ENCODE results near the gene KIF4B.

KIF4B gene

GRCh38 chr5:154989626-154990025, 23.9 kb upstream of the KIF4B start:
- TF ChIP-seq CTCF (IDR thresholded peaks at IDR 0.05; ENCODE audit: low read depth, low read length) (no peak), EZH2phosphoT487 (IDR thresholded peaks at IDR 0.05; ENCODE audit: low read depth) (no peak)
- peaks cover 36% of the 10 kb centered on the region for H3K4me1 ChIP-seq (ENCODE audit: low read length)
- no peaks in the 10 kb centered on the region for H3K9me3 ChIP-seq (ENCODE audit: insufficient read depth, low read length)
- H3K4me2 ChIP-seq (ENCODE audit: low read length), result no peak overlapping the region
- H4K20me1 ChIP-seq (ENCODE audit: insufficient read depth, low read length), result no peaks in the 10 kb centered on the region
- H3K4me3 ChIP-seq (ENCODE audit: low read length), result no peak overlapping the region
- H3K79me2 ChIP-seq (ENCODE audit: low read length), result no peaks in the 10 kb centered on the region
- H3K36me3 ChIP-seq (replicated peaks; ENCODE audit: low read depth, low read length), result no peaks in the 10 kb centered on the region
- no peaks in the 10 kb centered on the region for H3K27me3 ChIP-seq (ENCODE audit: low read depth, low read length)
- H2AFZ ChIP-seq (ENCODE audit: low read depth, low read length), result no peak overlapping the region
- H3K9ac ChIP-seq (ENCODE audit: low read length), result no peak overlapping the region
- no peak overlapping the region for H3K27ac ChIP-seq (ENCODE audit: low read length)

DNA sequence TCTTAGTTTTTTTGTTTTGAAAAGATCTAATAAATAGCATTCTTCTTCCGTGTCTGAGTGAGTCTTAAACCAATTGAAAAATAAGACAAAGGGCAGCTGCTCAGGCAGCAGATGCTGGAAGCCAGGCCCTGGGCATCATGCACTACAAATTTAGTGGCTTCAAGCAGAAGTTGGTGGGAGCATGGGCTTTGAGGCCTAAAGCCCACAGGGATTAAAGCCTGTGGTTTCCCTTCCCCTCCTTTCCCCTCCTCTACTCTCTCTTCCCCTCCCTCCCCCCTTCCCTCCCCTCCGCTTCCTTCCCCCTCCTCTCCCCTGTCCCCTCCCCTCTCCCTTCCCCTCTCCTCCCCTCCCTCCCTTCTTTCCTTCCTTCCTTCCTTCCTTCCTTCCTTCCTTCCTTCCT, 20.1 kb upstream of the KIF4B start:
- Histone ChIP-seq H3K4me1 (ENCODE audit: low read length) (peaks cover 41% of the 10 kb centered on the region), H3K9me3 (ENCODE audit: insufficient read depth, low read length) (no peaks in the 10 kb centered on the region), H3K36me3 (replicated peaks; ENCODE audit: low read depth, low read length) (no peaks in the 10 kb centered on the region), H4K20me1 (ENCODE audit: insufficient read depth, low read length) (no peaks in the 10 kb centered on the region), H3K27ac (ENCODE audit: low read length) (no peak overlapping the region; the same call in 1 of the 2 replicates), H3K27me3 (ENCODE audit: low read depth, low read length) (no peaks in the 10 kb centered on the region), H3K4me2 (ENCODE audit: low read length) (peak overlapping the region; percentile 33), H3K79me2 (ENCODE audit: low read length) (no peaks in the 10 kb centered on the region), H3K9ac (ENCODE audit: low read length) (no peak overlapping the region), H2AFZ (ENCODE audit: low read depth, low read length) (no peak overlapping the region), H3K4me3 (ENCODE audit: low read length) (no peak overlapping the region)
- TF ChIP-seq CTCF (IDR thresholded peaks at IDR 0.05; ENCODE audit: low read depth, low read length), result no peak
- TF ChIP-seq EZH2phosphoT487 (IDR thresholded peaks at IDR 0.05; ENCODE audit: low read depth), result no peak

DNA sequence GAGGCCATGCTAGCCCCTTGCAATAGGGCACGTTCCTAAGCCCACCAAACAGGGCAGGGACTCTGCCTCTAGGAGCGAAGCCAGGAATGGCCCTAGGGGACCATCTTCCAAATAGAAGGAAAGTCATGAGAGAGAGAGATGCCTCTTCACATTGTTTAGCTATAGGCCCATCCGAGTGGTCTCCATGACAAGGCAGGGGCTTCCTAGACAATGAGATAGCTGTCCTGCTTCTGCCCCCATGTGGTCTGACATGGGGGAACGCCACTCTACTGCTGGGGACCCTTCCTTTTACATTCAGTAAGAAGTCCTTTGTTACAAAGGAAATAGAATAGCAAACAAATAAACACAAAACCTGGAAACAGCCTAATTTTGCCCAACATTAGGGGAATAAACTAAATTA, 17.9 kb upstream of the KIF4B start:
- Histone ChIP-seq H3K36me3 (replicated peaks; ENCODE audit: low read depth, low read length) (no peaks in the 10 kb centered on the region), H3K4me1 (ENCODE audit: low read length) (peaks cover 47% of the 10 kb centered on the region), H3K27me3 (ENCODE audit: low read depth, low read length) (no peaks in the 10 kb centered on the region), H4K20me1 (ENCODE audit: insufficient read depth, low read length) (no peaks in the 10 kb centered on the region), H3K9ac (ENCODE audit: low read length) (no peak overlapping the region), H3K4me3 (ENCODE audit: low read length) (no peak overlapping the region), H3K9me3 (ENCODE audit: insufficient read depth, low read length) (no peaks in the 10 kb centered on the region), H3K4me2 (ENCODE audit: low read length) (no peak overlapping the region), H3K79me2 (ENCODE audit: low read length) (no peaks in the 10 kb centered on the region), H2AFZ (ENCODE audit: low read depth, low read length) (no peak overlapping the region), H3K27ac (ENCODE audit: low read length) (no peak overlapping the region)
- TF ChIP-seq EZH2phosphoT487 (IDR thresholded peaks at IDR 0.05; ENCODE audit: low read depth) (no peak), CTCF (IDR thresholded peaks at IDR 0.05; ENCODE audit: low read depth, low read length) (peak; percentile 61)

DNA sequence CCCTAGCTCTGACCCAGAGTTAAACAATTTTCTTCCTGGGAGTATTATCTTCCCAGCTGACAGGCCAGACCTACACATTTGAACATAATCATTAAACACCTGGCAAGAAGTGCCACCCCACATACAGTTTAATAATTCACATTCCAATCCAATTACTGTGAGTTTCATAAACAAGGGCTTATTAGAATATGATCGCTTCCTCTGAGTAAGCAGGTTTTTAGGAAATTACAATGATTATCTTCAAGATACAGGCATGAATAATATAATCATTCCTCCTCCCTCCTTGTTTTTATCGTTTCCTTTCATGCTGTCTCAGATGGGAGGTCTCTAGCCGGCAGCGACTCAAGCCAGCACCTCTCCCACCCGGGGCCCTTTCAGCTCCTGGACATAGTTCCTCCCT, 15.8 kb upstream of the KIF4B start:
- no peaks in the 10 kb centered on the region for H3K36me3 ChIP-seq (replicated peaks; ENCODE audit: low read depth, low read length)
- H3K4me3 ChIP-seq (ENCODE audit: low read length), result no peak overlapping the region
- peaks cover 35% of the 10 kb centered on the region for H3K4me1 ChIP-seq (ENCODE audit: low read length)
- H3K79me2 ChIP-seq (ENCODE audit: low read length), result no peaks in the 10 kb centered on the region
- H3K9ac ChIP-seq (ENCODE audit: low read length), result no peak overlapping the region
- no peak overlapping the region for H2AFZ ChIP-seq (ENCODE audit: low read depth, low read length)
- no peak for TF ChIP-seq EZH2phosphoT487 (IDR thresholded peaks at IDR 0.05; ENCODE audit: low read depth)
- TF ChIP-seq CTCF (IDR thresholded peaks at IDR 0.05; ENCODE audit: low read depth, low read length), result no peak
- no peak overlapping the region for H3K27ac ChIP-seq (ENCODE audit: low read length)
- H3K27me3 ChIP-seq (ENCODE audit: low read depth, low read length), result no peaks in the 10 kb centered on the region
- no peaks in the 10 kb centered on the region for H3K9me3 ChIP-seq (ENCODE audit: insufficient read depth, low read length)
- no peak overlapping the region for H3K4me2 ChIP-seq (ENCODE audit: low read length)
- no peaks in the 10 kb centered on the region for H4K20me1 ChIP-seq (ENCODE audit: insufficient read depth, low read length)

All from OCI-LY3 (cell line).